Small intestine (tissue), 7 donors: ENCODE results near the gene DCAF17. TPM values are rescaled to one million over a fixed set of nuclear protein-coding genes. Genes with fewer than 3 reads are reported as not detected.
"Not testable (repeated sequence)": the region's sequence is repeated elsewhere in the genome, so short reads cannot be mapped to it uniquely, and the experiment has no call there.

Experiments
- DNase-seq, 2 donors: peaks; one replicate each; pipeline versions ENCODE4 v3.0.0 to v3.0.0-alpha.2; 2013
- FAIRE-seq: peaks from 2 replicates; lab custom pipeline; 2012; peaks lifted over from hg19 to GRCh38; lab: Jason Lieb, UNC
- H3K27ac ChIP-seq, 3 donors: one replicate each; pipeline ENCODE4 v1.5.1; 2013; ENCODE audit warnings: low read length in 2 of 3, mild to moderate bottlenecking in 2 of 3, control low read depth in 1 of 3, inconsistent platforms in 1 of 3, low read depth in 1 of 3, moderate library complexity in 1 of 3
- H3K27me3 ChIP-seq, 3 donors: one replicate each; pipeline ENCODE4 v1.6.1; 2013; ENCODE audit warnings: low read length in 3 of 3, inconsistent platforms in 1 of 3; ENCODE audit not compliant: control insufficient read depth in 3 of 3, insufficient read depth in 3 of 3
- H3K36me3 ChIP-seq, 3 donors: one replicate each; pipeline ENCODE4 v1.6.1; 2013; ENCODE audit warnings: low read length in 3 of 3, inconsistent platforms in 1 of 3, low read depth in 1 of 3, mild to moderate bottlenecking in 1 of 3, moderate library complexity in 1 of 3; ENCODE audit not compliant: control insufficient read depth in 3 of 3, insufficient read depth in 2 of 3
- H3K4me1 ChIP-seq, 3 donors: one replicate each; pipeline ENCODE4 v1.6.1; 2013; ENCODE audit warnings: low read length in 2 of 3, inconsistent platforms in 1 of 3, low read depth in 1 of 3, mild to moderate bottlenecking in 1 of 3, moderate library complexity in 1 of 3; ENCODE audit not compliant: control insufficient read depth in 3 of 3, insufficient read depth in 2 of 3
- H3K4me3 ChIP-seq, 3 donors: one replicate each; pipeline ENCODE4 v1.5.1; 2013; ENCODE audit warnings: low read length in 3 of 3, control low read depth in 1 of 3, inconsistent platforms in 1 of 3, low read depth in 1 of 3, mild to moderate bottlenecking in 1 of 3, moderate library complexity in 1 of 3
- H3K9me3 ChIP-seq, 2 donors: one replicate each; pipeline ENCODE4 v1.6.1; 2013; ENCODE audit warnings: low read depth in 1 of 2, low read length in 1 of 2; ENCODE audit not compliant: control insufficient read depth in 2 of 2, insufficient read depth in 1 of 2
- WGBS, 3 donors: extraction: QIAGEN DNeasy Blood & Tissue Kit; methylation state at CpG; one replicate each; pipeline ENCODE4 v1.1.7; 2013; 5-methylcytosine and 5-hydroxymethylcytosine counted together
- polyA plus RNA-seq, 4 donors: library from polyadenylated mRNA; stranded (reverse) in 3 of 4; unstranded in 1 of 4; fragments of 200-250 nt in 3 of 4; fragments of 120-200 nt in 1 of 4; gene quantifications; one replicate each; pipeline versions ENCODE4 v1.2.1 to v1.2.3, GENCODE V29; 2013
- donor health status: healthy with polysubstance abuse.
- donor health status: control.
- donor health status: control.
- donor health status: Bipolar disorder and iron deficiency.
- donor health status: healthy.

Gene DCAF17
- polyA plus RNA-seq, 4 donors: 3.5 to 19.3 (median 5.7) TPM

DNA sequence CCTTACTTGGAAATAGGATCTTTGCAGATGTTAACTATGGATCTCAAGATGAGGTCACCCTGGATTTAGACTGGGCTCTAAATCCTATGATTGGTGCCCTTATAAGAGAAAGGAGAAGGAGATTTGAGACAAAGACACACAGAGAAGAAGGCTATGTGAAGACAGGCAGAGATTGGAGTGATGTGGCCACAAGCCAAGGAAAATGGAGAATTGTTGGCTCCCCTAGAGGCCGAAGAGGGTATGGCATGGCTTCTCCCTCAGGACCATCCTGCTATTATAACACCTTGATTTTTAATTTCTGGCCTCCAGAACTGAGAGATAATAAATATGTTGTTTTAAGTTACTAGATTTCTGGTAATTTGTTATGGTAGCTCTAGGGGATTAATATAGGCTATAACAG, 95.9 kb downstream of the DCAF17 start:
- H3K9me3 ChIP-seq: peaks cover 0 to 3% of the 10 kb centered on the region in 2 donors
- no peak overlapping the region for H3K4me3 ChIP-seq
- FAIRE-seq (no peak), DNase-seq (no peak)
- H3K27me3 ChIP-seq: peaks cover 0 to 7% (median 0%) of the 10 kb centered on the region in 3 donors
- H3K27ac ChIP-seq: no peak overlapping the region
- WGBS, 3 donors: 89 to 96% (median 93%) methylated on average over 1 of the region's 1 CpG
- peaks cover 0 to 8% (median 0%) of the 10 kb centered on the region in 3 donors for H3K36me3 ChIP-seq
- no peaks in the 10 kb centered on the region for H3K4me1 ChIP-seq

DNA sequence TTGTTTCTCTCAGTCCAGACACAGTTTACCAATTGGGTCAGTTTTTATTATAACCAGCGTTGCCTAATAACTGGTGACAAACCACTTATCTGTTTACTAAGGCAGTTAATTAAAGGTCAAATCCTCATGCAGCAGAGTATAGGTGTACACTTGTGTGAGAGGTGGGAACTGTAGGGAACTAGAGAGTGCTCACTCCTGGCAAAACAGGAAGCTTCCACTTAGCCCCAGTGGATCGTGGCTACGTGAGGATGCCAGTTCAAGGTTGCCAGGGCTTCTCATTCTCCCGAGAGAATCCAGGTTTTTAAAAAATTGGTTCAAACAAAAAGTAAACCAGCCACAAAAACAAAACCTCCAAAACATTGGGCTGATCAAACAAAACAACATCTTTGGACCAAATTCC, 96.4 kb downstream of the DCAF17 start:
- H3K36me3 ChIP-seq: peaks cover 0 to 8% (median 0%) of the 10 kb centered on the region in 3 donors
- FAIRE-seq (no peak), DNase-seq (peak in 1 of 2 donors; percentile 30)
- WGBS, 3 donors: 60 to 68% (median 67%) methylated on average over 4 of the region's 4 CpGs
- no peaks in the 10 kb centered on the region for H3K4me1 ChIP-seq
- H3K27me3 ChIP-seq: peaks cover 0 to 4% (median 0%) of the 10 kb centered on the region in 3 donors
- H3K4me3 ChIP-seq: no peak overlapping the region
- H3K9me3 ChIP-seq: peaks cover 0 to 3% of the 10 kb centered on the region in 2 donors
- no peak overlapping the region for H3K27ac ChIP-seq

DNA sequence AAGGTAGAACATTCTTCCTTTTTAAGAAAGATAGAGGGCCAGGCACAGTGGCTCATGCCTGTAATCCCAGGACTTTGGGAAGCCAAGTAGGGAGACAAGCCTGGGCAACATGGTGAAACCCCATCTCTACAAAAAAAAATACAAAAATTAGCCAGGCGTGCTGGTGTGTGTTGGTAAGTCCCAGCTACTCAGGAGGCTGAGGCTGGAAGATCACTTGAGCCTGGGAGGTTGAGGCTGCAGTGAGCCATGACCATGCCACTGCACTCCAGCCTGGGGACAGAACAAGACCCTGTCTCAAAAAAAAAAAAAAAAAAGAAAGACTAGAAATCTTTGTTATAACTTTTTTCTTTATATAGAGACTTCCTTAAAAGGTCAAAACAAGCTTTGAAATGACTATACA, 96.8 kb downstream of the DCAF17 start:
- WGBS, 3 donors: 82 to 100% (median 89%) methylated on average over 1 of the region's 1 CpG
- not testable (repeated sequence) for FAIRE-seq, H3K27me3 ChIP-seq

DNA sequence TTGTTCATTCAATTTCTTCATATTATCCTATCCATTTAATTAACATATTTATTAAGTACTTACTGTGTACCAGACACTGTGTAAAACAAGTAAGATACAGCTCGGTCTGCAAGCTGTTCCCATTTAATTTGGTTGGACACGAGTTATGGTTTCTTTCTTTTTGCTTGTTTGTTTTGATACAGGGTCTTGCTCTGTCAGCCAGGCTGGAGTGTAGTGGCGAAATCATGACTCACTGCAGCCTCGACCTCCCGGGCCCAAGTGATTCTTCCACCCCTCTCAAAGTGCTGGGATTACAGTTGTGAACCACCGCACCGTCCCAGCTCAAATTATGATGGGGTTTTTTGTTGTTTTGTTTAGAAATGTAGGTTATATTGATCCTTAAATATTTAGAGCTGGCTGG, 97.3 kb downstream of the DCAF17 start:
- peaks cover 0 to 3% of the 10 kb centered on the region in 2 donors for H3K9me3 ChIP-seq
- WGBS, 3 donors: 46 to 76% (median 58%) methylated on average over 7 of the region's 7 CpGs
- H3K27me3 ChIP-seq: peaks cover 0 to 4% (median 0%) of the 10 kb centered on the region in 3 donors
- DNase-seq (no peak), FAIRE-seq (no peak)
- no peak overlapping the region for H3K4me3 ChIP-seq
- H3K4me1 ChIP-seq: no peaks in the 10 kb centered on the region
- H3K36me3 ChIP-seq: peaks cover 0 to 8% (median 0%) of the 10 kb centered on the region in 3 donors
- H3K27ac ChIP-seq: no peak overlapping the region

More for the DNA sequence above, 96.8 kb downstream of the DCAF17 start:
- not testable (repeated sequence) for H3K36me3 ChIP-seq, DNase-seq, H3K4me1 ChIP-seq, H3K4me3 ChIP-seq, H3K27ac ChIP-seq, H3K9me3 ChIP-seq

DNA sequence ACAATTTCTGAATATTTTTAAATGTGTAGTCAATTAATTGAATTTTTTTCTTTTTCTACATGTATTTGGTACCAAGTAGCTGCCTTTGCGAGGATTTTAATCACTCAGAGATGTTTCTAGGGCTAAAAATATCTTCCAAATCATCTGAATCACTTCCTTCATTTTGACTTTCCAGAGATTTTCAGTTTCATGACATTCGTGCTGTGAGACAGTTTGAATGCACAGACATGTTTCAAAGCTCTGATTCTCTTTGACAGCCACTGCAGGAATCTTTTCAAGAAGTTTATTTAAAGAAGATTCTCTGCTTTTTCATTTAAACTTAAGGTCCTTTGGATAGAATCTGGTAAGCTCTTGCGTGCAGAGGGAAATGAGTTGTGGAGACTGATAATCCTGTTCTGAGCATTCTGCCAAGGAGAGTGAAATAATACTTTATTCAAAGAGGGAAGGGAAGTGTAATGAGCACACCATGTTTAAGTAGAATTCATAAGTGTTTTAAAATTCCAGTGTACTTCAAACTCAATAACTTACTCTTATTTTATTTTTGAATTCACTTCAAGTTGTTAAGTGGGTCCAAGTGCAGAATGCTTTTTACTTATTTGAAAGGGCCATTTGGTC, 97.9 kb downstream of the DCAF17 start:
- Histone ChIP-seq H3K9me3 (peaks cover 0 to 3% of the 10 kb centered on the region in 2 donors), H3K4me1 (no peaks in the 10 kb centered on the region), H3K4me3 (no peak overlapping the region), H3K27me3 (peaks cover 0 to 4% (median 0%) of the 10 kb centered on the region in 3 donors), H3K36me3 (peaks cover 0 to 8% (median 0%) of the 10 kb centered on the region in 3 donors), H3K27ac (no peak overlapping the region)
- DNase-seq: no peak
- whole genome bisulfite sequencing, 3 donors: 58 to 93% (median 81%) methylated on average over 3 of the region's 3 CpGs
- FAIRE-seq: no peak

DNA sequence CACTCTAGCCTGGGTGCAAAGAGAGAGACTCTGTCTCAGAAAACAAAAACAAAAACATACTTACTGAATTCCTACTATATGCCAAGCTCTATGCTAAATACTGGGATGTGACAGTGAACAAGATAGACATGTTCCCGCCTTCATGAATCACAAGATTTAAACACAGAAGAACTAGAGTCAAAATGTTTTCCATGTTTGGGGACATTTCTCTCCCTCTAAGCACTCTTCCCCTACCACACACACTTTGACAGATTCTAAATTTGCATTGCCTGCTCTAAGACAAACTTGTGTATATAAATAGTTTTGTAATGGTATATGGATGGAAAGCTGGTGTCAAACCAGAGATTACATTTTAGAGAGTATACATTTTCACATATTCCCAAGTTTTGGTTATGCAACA, 99.3 kb downstream of the DCAF17 start:
- DNase-seq (no peak), FAIRE-seq (no peak)
- WGBS, 3 donors: 94 to 100% (median 94%) methylated on average over 1 of the region's 1 CpG
- Histone ChIP-seq H3K9me3 (peaks cover 0 to 3% of the 10 kb centered on the region in 2 donors), H3K36me3 (peaks cover 0 to 7% (median 0%) of the 10 kb centered on the region in 3 donors), H3K4me1 (no peaks in the 10 kb centered on the region), H3K27me3 (peaks cover 0 to 5% (median 0%) of the 10 kb centered on the region in 3 donors), H3K4me3 (no peak overlapping the region), H3K27ac (no peak overlapping the region)

Other genes with a start within 250 kb of the DCAF17 start
- gene METTL8, start 236 bp upstream of the DCAF17 start, polyA plus RNA-seq: 10 to 100 TPM in 1 of 4 donors, 1 to 10 TPM in 3; 2.2 to 14.5 (median 7.4) TPM
- gene CYBRD1, start 88.2 kb downstream of the DCAF17 start, polyA plus RNA-seq: 100 to 1,000 TPM in 2 of 4 donors, 10 to 100 TPM in 2; 12.4 to 305 (median 182) TPM